WI38 (cell line): ENCODE results near the gene UGT1A5.

Experiments
- H3K4me3 ChIP-seq: 2 replicates; pipeline ENCODE4 v1.5.1; 2011; ENCODE audit warnings: low read depth, mild to moderate bottlenecking, control low read depth, low read length
- TF ChIP-seq, protein P1 (sequence below): IDR thresholded peaks from 2 replicates; pipeline ENCODE4 v1.5.1; 2012; ENCODE audit warnings: low read depth, mild to moderate bottlenecking, control low read depth, low read length

The UGT1A5 gene

DNA sequence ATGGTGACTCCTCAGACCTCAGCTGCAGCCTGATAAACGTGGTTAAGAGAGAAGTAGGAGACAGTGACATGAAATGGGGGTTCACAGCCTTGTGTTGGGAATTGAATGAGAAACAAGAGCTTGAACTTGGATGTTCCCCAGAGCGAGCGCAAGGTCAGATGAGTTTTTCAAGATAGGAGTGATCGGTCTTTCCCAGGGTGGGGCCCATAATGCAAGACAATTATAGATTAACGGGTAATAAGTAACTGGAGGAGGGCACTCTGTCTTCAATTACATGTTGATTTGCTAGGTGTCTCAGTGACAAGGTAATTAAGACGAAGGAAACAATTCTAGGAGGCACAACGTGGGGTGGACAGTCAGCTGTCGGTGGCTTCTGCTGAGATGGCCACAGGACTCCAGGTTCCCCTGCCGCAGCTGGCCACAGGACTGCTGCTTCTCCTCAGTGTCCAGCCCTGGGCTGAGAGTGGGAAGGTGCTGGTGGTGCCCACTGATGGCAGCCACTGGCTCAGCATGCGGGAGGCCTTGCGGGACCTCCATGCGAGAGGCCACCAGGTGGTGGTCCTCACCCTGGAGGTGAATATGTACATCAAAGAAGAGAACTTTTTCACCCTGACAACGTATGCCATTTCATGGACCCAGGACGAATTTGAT, at the start of gene UGT1A5:
TSS of gene UGT1A5 (plus strand) at position 297 of the 651 bp plus-strand sequence. CDS start at position 382, 85 bp downstream.
- TF ChIP-seq, protein P1, sequence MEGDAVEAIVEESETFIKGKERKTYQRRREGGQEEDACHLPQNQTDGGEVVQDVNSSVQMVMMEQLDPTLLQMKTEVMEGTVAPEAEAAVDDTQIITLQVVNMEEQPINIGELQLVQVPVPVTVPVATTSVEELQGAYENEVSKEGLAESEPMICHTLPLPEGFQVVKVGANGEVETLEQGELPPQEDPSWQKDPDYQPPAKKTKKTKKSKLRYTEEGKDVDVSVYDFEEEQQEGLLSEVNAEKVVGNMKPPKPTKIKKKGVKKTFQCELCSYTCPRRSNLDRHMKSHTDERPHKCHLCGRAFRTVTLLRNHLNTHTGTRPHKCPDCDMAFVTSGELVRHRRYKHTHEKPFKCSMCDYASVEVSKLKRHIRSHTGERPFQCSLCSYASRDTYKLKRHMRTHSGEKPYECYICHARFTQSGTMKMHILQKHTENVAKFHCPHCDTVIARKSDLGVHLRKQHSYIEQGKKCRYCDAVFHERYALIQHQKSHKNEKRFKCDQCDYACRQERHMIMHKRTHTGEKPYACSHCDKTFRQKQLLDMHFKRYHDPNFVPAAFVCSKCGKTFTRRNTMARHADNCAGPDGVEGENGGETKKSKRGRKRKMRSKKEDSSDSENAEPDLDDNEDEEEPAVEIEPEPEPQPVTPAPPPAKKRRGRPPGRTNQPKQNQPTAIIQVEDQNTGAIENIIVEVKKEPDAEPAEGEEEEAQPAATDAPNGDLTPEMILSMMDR, result no peak
- H3K4me3 ChIP-seq, result no peak within 1 kb of the TSS

DNA sequence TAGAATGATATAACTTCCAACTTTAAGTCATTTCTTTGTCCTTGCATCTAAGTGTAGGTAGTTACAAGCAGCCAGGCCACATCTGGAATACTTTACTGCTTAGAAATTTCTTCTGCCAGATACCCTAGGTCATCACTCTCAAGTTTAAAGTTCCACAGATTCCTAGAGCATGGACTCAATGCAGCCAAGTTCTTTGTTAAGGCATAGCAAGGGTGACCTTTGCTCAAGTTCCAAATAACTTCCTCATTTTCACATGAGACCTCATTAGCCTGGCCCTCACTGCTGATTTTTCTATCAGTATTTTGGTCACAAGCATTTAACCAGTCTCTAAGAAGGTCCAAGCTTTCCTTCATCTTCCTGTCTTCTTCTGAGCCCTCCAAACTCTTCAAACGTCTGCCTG, 48.8 kb upstream of the UGT1A5 start:
- no peak overlapping the region for H3K4me3 ChIP-seq
- TF ChIP-seq, protein P1, result no peak

DNA sequence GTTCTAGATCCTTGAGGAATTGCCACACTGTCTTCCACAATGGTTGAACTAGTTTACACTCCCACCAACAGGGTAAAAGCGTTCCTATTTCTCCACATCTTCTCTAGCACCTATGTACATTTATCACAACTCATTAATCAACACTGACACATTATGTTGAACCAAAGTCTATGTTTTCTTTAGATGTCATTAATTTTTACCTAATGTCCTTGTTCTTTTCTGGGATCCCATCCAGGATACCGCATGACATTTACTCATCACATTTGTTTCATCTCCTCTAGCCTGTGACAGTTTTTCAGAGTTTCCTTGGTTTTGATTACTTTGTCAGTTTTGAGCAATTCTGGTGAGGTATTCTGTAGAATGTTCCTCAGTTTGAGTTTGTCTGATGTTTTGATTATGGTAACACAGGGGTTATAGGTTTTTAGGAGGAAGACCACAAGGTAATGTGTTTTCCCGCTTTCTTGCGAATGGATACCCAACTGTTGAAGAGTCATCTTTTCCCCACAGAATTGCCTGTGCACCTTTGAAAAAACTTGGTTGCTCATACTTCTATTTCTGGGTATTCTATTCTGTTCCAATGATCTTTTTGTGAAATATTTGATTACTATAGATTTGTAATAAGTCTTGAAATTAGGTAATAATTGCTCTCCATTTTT, 44.0 kb upstream of the UGT1A5 start:
- TF ChIP-seq, protein P1, result no peak
- H3K4me3 ChIP-seq, result no peak overlapping the region

DNA sequence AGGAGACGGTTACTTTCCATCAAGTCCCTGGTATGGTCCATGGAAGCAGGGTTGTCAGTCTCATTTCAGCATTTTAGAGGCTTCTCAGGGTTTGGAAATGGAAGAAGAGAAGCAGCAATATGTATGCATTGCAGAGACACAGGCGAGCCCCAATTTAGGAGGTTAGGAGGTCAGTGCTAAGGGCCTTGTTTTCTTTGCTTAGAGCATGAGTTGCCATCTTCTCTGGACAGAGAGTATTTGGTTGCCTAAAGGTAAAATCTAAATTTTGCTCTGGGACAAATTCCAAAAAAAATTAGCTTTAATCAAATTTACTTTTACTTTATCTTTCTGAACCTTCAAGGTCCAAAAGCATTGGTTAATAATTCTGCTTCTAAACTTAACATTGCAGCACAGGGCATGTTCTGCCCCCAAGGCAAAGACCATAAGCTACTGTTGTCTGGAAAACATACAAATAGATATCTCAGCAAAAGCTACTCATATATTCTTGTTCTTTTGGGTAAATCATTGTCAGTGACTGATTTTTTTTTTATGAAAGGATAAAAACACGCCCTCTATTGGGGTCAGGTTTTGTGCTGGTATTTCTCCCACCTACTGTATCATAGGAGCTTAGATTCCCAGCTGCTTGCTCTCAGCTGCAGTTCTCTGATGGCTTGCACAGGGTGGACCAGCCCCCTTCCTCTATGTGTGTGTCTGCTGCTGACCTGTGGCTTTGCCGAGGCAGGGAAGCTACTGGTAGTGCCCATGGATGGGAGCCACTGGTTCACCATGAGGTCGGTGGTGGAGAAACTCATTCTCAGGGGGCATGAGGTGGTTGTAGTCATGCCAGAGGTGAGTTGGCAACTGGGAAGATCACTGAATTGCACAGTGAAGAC, 41.2 kb upstream of the UGT1A5 start, which contains the start of gene UGT1A9:
TSS of gene UGT1A9 (plus strand) at position 609 of the 872 bp plus-strand sequence. CDS start at position 646, 37 bp downstream.
- TF ChIP-seq, protein P1, result no peak

DNA sequence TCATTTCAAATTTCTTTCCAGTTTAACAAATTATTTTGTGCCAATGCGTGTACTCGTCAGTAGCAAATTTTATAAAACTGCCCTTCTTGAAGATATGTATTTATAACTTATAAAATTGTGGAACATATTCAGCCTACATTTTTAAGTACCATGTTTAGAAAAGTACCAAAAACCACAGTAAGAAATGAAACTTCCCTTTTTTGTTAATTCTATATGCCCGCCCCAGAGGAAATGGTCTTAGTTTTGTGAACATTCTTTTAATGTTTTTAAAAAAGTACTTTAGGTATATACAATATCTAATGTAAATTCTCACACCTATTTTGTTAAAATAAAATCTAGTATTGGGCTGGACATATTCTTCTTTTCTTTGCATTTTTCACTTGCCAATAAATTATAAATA, 39.8 kb upstream of the UGT1A5 start:
- H3K4me3 ChIP-seq, result no peak overlapping the region
- TF ChIP-seq, protein P1, result no peak

More for the DNA sequence above, 41.2 kb upstream of the UGT1A5 start, which contains the start of gene UGT1A9:
- no peak within 1 kb of the TSS for H3K4me3 ChIP-seq

DNA sequence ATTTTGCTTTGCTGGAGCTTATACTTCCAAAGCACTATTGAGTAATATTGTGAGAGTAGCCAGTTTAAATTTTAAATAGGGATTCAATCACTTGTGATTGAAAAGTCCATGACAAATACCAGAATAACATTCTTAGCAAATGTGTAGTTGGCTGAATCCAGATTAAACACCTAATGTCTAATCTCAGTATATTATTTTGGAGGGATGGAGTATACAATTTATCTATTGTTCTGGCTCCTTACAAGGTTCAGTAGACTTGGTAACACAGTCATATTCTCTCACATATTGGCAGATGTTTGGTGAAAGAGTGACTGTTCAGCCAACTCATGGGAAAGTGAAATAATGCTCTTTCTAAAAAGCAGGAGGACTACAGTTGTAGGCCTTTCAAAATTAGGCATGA, 38.8 kb upstream of the UGT1A5 start:
- TF ChIP-seq, protein P1, result no peak
- H3K4me3 ChIP-seq, result no peak overlapping the region
